ENCODE measurements around the gene NRG3.
A peak's percentile ranks its signal among the peaks of the same experiment; 100 is the strongest.

Gene NRG3

GRCh38 chr10:81885491-81885890, 10.5 kb downstream of the NRG3 start:
- DNase-seq: no peak

GRCh38 chr10:81886939-81887338, 11.9 kb downstream of the NRG3 start:
- DNase-seq: no peak

- no peak for DNase-seq
Observed at GRCh38 chr10:81889181-81889769, 14.3 kb downstream of the NRG3 start.

- no peak for DNase-seq
Observed at GRCh38 chr10:81894616-81895015, 19.6 kb downstream of the NRG3 start.

GRCh38 chr10:81898518-81898917, 23.5 kb downstream of the NRG3 start:
- no peak for DNase-seq

- DNase-seq: no peak
Observed at GRCh38 chr10:81900989-81901388, 26.0 kb downstream of the NRG3 start.

GRCh38 chr10:81903472-81903871, 28.5 kb downstream of the NRG3 start:
- no peak for DNase-seq

- DNase-seq: no peak
Observed at GRCh38 chr10:81905161-81905560, 30.2 kb downstream of the NRG3 start.

GRCh38 chr10:81909453-81909852, 34.5 kb downstream of the NRG3 start:
- no peak for DNase-seq

- no peak for DNase-seq
Observed at GRCh38 chr10:81911328-81911727, 36.3 kb downstream of the NRG3 start.

- no peak for DNase-seq
Observed at GRCh38 chr10:81914736-81915503, 39.9 kb downstream of the NRG3 start.

- no peak for DNase-seq
Observed at GRCh38 chr10:81915504-81915897, 40.5 kb downstream of the NRG3 start.

GRCh38 chr10:81917666-81918065, 42.7 kb downstream of the NRG3 start:
- no peak for DNase-seq

GRCh38 chr10:81918766-81919165, 43.8 kb downstream of the NRG3 start:
- no peak for DNase-seq

- DNase-seq: peak; percentile 11
Observed at GRCh38 chr10:81920213-81920829, 45.3 kb downstream of the NRG3 start.

- DNase-seq: no peak
Observed at GRCh38 chr10:81928119-81928518, 53.1 kb downstream of the NRG3 start.

- DNase-seq: no peak
Observed at GRCh38 chr10:81943583-81943982, 68.6 kb downstream of the NRG3 start.

GRCh38 chr10:81944609-81945008, 69.6 kb downstream of the NRG3 start:
- DNase-seq: no peak

GRCh38 chr10:81949283-81949682, 74.3 kb downstream of the NRG3 start:
- DNase-seq: no peak

GRCh38 chr10:81950358-81950757, 75.4 kb downstream of the NRG3 start:
- no peak for DNase-seq

GRCh38 chr10:81953420-81953819, 78.4 kb downstream of the NRG3 start:
- no peak for DNase-seq

GRCh38 chr10:81957976-81958375, 83.0 kb downstream of the NRG3 start:
- DNase-seq: no peak

GRCh38 chr10:81959016-81959415, 84.0 kb downstream of the NRG3 start:
- no peak for DNase-seq

GRCh38 chr10:81961451-81962184, 86.6 kb downstream of the NRG3 start:
- no peak for DNase-seq

Data from hematopoietic multipotent progenitor cell treated with erythropoietin and hydrocortisone succinate and interleukin-3 and kit ligand, for 8 days (in vitro differentiated cells).